Dedifferentiated amniotic fluid mesenchymal stem cell (primary cell): ENCODE measurements around the gene FBXW11.
A peak's percentile ranks its signal among the peaks of the same experiment; 100 is the strongest.

ENCODE experiments used
- DNase-seq: peaks from one replicate; pipeline ENCODE4 v3.0.0-alpha.2; 2016; ENCODE audit errors: extremely low spot score

The FBXW11 gene

GRCh38 chr5:171867786-171868185, 138.7 kb downstream of the FBXW11 start:
- peak; percentile 28 for DNase-seq

GRCh38 chr5:171865471-171865870, 141.0 kb downstream of the FBXW11 start:
- DNase-seq: no peak

DNA sequence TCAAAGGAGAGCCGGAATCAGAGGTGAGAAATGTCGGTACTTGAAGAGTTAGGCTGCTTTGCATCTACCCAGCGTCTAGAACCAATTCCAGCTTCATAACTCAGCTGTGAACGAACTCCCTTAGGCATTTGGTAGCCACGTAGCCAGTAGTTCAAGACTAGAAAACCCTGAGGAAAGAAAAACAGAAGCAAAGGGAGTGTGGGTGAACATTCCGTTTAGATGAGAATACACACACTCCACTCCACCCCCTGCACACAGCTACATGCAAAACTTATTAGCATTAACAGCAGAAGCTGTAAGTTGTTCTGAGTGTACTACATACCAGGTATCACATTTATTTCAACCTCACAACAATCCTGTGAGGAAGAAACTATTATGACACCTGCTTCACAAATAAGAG, 142.5 kb downstream of the FBXW11 start:
- DNase-seq: peak; percentile 68

DNA sequence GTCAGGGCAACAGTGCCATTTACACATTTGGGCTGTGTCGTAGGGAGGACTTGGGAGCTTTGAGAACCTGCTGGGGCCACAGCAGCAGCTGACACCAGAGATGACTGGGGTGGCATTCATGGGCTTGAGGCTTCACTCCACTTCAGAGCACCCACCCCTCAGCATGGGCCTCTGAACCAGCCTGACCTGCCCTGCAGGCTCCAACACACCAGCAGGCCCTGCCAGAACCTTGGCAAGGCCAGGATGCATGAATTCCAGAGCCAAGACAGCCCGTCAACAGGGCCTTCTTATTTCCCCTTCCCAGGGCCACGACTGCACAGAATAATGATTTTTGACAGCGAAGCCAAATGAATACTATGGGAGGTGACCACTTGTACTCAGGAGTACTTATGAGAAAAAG, 143.8 kb downstream of the FBXW11 start:
- no peak for DNase-seq

DNA sequence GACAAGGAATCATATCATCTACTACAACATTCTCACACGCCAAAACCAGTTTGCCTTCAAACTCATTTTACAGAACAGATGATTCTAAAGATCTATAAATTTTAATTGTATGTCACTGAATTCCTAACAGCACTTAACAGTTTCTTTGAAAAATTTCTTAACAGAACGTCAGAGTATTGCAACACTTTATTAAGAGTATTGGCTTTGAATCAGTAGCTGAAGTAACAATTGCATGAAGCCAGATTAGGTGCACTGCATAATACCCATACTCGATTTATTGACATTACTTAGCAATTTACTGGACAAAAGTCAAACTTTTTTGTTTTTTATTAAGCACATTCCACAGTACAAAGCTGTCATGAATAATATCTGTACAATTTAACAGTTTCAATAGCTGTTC, 145.1 kb downstream of the FBXW11 start:
- no peak for DNase-seq

DNA sequence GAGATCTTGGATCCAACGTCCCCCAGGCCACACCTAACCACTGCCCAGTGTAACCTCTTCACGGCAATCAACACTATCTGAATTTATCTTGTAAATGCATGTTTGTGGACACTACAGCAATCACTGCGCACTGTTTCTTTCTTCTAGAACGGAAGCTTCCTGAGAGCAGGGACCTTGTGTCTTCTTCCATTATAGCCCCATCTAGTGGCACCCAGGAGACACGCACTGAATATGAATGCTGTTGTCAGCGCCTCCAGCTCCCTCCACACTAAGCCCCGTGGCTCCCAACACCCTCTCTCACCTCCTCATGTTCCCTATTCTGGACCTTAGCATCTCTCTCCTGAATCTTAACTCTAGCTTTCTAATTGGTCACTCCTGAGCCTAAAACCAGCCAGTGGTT, 148.1 kb downstream of the FBXW11 start:
- DNase-seq: no peak

- no peak for DNase-seq
These were observed 149.0 kb downstream of the FBXW11 start for GRCh38 chr5:171857489-171857876.

DNA sequence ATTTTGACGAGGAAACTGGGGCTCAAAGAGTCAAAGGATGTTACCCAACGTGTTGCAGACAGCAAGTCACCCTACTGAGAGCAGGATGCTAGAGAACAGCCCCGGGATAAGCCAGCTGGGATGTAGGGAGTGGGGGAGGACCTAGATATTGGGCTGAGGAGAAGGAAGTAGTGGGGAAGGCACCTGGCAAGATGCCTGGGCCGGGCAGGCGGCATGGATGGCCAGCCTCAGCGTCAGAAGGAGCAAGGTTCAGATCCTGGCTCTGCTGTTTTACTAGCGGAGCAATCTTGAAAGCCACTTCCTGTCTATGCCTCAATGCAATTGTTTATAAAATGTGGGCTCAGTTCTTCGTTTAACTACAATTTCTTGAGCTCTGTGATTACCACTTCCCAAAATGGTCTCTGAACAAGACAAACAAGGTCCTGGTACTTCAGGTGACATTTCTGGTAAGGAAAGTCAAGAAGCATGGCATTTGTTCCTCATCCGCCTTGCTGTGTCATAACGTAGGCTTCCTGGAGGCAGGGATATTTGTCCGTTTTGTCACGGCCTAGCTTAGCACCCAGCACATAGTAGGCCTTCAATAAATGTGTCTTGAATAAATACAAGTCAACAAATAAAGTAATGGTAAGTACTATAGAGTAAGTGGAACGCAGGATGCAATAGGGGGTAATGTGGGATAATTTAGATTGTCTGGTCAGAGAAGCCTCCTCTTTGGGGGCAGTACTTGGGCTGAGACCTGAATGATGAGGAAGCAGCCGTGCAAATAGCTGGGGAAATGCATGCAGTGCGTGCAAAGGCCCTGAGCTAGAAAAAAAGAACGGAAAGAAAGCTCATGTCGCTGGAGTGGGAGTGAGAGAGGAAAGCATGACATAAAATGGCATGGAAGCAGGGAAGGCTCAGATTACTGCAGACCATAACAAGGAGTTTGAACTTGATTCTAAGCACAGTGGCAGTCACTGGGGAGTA, 150.4 kb downstream of the FBXW11 start:
- DNase-seq: no peak

GRCh38 chr5:171855265-171855664, 151.2 kb downstream of the FBXW11 start:
- no peak for DNase-seq

DNA sequence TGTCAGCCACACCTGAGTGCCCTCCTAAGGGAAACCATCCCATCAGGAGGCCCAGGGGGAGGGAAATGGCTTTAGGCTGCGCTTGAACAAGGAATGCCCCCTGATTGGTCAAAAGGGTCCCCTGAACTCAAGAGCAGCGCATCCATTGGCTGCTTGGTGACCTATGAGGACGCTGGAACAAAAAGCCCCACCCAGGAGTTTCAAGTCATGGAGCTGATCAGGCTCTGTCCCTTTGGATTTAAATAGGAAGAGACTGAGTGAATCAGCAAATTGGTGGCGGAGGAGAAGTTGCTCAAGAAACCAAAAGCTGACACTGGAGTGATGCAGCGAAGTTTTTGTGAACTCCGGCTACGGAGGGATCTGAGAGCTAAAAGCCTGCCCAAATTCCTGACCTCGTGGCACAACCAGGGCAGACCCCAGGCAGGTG, 154.2 kb downstream of the FBXW11 start:
- DNase-seq: no peak

DNA sequence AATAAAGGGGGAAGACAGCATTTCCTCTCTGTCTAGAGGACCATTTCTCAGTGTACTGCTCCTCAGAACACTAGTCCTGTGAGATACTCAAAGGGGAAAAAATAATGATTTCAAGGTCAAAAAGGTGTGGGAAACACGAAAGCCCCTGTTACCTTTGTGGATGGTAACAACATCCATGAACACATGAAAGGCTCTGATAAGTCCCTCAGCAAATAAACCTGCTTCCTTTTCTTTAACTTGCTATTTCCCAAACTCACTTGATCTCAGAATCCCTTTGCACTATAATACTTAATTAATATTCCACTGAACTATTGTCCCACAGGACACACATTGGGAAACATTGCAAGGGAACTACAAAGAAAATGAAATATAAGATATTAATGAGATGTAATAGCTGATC, 155.2 kb downstream of the FBXW11 start:
- no peak for DNase-seq

DNA sequence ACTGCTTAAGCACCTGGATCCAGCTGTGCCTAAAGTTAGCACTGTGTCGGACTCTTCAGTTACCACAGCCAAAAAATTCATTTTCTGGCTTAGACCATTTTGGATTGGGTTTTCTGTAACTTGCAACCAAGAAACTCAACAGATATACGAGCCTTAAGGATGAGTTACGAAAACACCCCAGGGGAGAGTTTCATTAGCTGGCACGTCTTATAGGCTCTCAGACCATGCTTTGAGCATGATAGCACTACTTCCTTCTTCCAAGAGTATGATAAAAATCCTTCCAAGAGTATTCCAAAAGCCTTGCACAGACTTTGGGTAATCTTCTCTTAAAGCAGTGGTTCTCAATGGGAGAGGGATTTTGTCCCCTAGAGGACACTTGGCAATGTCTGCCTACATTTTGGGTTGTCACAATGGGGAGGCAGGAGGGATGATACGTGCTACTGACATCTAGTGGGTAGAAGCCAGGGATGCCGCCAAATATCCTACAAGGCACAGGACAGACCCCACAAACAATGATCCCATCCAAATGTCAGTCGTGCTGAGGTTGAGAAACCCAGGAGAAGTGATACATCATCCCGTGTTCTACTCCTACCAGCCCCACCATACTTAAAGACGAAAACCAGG, 156.0 kb downstream of the FBXW11 start:
- DNase-seq: no peak

DNA sequence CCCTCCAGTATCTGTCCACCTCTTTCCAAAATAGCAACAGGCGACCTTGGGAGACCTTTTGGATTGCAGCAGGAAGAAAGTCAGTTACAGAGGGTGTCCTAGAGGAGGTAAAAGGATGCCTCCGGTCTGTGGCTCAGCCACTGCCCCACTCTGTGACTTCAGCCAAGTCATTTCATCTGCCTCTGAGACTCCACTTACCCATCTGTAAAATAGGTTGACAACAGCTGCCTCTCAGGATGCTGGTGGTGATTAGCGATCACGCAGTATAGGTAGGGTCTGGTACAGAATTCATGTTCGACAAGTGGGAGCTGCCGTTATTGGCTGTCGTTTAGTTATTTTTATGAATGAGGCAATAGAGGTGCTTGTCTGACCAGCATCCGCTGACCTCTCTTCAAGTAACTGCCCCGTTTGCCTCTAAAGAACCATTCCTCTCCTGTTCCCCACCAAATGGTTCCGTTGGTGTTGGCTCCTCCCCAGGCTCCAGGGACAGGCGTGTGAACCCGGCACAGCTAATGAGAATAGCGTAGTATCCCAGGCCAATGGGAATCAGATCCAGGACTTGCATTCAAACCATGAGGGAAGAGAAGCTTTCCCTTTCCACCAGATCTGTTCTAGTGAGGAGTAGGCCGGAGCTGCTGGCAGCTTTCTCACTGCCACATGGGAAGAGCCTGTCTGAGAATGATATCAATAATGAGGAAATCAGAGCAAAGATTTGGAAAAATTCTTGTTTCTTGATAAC, 156.7 kb downstream of the FBXW11 start:
- no peak for DNase-seq

DNA sequence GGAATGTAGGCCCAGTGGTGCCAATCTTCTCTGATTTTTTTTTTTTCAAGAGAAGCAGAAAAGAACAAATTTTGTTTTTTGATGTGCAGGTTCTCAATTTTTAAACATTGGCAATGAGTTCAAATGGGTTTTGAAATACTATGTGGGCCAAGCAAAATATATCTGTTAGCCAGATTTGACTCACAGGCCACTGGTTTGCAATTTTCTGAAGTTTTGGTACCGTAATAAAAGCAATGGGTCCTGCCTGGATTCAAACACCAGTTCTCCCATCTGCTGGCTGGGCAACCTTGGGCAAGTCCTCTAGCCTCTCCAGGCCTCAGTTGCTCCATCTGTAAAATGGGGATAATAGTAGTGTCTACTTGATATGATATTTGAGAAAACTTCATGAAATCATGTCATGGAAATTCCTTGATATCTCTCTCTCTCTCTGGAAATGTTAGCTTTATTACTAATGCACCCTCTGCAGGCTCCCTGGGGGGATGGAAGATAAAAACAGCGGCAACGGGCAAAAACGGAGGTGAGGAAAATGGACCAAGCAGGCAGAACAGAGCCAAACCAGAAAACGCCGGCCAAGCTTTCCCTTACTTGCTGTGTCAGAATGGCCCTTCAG, 157.4 kb downstream of the FBXW11 start:
- no peak for DNase-seq

GRCh38 chr5:171848486-171848885, 158.0 kb downstream of the FBXW11 start:
- no peak for DNase-seq

DNA sequence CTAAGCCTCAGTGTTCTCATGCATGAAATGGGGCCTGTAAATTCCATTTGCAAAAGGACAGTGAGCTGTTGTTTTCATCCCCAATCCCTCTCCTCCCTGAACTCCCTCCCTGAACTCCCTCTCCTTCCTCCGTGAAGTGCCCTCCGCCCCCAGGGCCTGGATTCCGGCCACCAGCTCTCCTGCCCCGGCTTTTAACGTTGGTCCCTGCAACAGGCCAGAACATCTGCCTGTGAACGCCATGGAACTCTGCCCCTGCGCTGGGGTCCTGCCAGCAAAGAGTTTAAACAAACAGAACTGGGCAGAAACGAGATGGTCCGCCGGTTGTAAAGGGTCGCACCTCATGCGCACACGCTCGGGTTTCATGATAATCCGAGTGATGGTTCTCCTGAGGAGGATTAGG, 158.4 kb downstream of the FBXW11 start:
- DNase-seq: no peak

DNA sequence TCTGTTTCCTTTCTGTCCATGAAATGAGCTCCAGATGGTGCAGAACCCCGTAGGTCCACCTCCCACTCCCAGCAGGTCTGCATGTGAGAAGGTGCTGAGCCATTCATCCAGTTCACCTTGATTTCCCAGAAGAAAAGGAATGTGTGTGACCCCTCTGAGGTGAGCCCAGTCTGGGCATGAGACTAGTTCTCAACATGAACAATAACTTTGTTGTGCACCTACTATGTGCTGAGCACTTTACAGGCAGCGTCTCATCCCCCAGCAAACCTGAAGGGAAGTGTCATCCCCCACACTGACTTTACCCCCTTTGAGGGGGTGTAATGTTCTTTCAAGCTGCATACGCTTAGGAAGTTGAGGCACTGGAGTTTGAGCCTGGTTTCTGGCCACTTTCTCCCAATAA, 159.4 kb downstream of the FBXW11 start:
- DNase-seq: no peak

DNA sequence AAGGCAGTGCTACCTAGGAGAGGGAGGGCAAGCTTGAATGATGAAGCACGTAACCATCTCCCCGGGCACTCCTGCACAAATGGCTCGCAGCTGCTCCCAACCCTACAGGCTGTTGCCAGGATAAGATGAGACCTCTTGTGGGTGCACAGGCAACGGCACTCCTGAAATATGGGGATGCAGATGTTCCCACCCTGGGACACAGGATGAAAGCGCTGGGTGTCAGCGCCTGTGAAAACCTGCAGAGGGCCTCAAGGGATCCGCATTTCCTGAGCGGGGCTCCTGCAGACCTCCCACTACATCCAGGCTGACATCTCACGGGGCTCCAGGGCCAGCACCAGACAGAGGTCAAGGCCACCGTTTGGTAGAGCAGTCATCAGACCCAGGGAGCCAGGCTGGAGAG, 160.1 kb downstream of the FBXW11 start:
- no peak for DNase-seq

GRCh38 chr5:171845857-171846256, 160.6 kb downstream of the FBXW11 start:
- DNase-seq: no peak

DNA sequence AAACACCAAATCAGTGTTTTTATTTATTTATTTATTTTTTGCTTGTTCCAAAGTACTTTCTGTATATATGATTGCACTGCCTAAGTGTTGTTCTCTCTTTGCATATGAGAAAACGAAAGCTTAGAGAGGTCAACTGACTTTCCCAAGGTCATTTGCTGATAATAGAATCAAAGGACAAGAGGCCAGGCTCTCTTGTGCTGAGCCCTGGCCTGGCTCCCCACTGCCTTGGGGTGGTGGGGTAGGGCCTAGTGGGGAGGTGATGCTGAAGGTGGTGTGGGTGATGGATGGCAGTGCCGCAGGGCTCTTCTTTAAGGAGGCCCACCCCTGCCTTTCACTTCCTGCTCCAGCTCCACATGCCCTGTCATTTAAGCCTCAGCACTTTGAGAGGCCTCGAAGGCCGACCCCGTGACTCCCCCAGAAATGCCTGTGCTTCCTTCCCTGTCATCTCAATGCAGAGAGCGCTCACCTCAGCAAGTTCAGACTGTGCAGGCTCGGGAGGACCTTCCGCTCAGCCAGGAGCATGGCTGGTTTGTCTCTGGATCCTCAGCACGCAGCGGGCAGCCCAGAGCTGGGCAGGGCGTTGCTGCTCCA, 161.3 kb downstream of the FBXW11 start:
- no peak for DNase-seq

DNA sequence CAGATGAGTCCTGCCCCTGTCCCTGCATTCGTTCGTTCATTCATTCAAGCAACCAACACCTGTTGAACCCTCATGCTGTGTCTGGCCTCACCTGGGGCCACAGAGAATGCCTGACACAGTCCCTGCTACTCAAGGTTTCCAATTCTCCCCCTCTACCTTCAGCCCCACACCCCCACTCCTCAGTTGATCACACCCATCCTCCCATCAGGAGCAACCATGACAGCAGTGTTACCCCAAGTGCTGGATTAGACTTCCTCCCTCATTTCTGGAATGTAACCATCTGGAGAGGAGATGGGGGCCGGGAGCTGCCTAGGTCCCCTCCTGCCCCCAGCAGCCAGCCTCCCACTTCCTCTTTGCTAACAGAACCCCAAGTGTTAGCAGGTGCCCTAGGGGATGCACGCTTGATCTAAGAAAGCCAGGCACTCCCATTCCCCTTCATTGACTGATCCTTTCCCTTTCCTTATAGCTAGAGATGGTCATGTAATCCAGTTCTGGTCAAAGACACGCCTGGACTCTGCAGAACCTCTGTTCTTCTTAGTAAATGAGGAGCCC, 163.6 kb downstream of the FBXW11 start:
- no peak for DNase-seq
